GDM1 (cell line): ENCODE measurements around the gene INCENP.
A peak's percentile ranks its signal among the peaks of the same experiment; 100 is the strongest.
"Not testable (repeated sequence)": the region's sequence is repeated elsewhere in the genome, so short reads cannot be mapped to it uniquely, and the experiment has no call there.

Source experiments
- DNase-seq: peaks from one replicate; lab custom pipeline; 2025; lab: John Stamatoyannopoulos, UW

INCENP gene

DNA sequence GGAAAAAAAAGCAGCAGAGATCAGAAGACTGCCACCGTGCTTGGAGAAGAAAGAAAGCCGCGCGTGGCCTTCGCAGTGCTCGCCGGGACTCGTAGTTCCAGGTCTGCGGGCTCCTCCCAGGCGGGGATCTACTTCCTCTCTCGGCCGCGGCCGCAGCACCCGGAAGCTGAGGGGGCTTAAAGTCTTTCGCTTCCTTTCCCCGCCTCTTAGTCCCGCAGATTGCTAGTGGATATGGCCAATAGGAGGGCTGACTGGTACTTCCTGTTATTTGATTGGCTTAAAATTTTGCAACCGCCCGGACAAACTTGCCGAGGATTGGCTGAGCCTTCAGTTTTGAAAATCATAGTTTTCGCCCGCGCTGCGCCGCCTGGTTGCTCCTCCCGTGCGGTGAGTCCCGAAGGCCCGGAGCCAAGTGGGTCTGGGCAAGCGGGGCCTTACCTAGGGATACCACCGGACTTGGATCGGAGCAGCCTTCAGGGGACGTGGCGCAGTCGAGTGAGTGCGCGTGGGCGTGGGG lies at the start of gene INCENP:
Gene INCENP (plus strand): TSS at position 343 of the 517 bp plus-strand sequence. CDS start 4,151 bp downstream, outside the sequence.
- DNase-seq = peak; percentile 97

DNA sequence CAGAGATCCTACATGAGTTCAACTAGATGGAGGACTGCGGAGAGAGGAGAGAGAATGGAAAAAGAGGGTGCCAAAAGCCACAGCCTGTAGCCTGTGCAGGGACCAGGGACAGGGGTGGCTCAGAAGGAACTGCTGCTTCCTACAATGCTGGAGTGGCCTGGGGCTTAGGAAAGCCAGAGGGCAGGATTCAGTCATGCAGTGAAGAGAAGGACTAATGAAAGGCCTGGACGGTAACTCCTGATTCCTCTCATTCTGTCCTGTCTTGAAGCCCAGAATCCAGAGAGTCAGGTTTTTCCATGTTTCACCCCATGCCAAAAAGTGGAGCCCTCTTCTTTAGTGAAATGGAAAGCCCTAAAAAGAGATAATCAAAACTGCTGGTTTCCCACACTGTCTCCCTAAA lies 48.4 kb upstream of the INCENP start:
- no peak for DNase-seq

DNA sequence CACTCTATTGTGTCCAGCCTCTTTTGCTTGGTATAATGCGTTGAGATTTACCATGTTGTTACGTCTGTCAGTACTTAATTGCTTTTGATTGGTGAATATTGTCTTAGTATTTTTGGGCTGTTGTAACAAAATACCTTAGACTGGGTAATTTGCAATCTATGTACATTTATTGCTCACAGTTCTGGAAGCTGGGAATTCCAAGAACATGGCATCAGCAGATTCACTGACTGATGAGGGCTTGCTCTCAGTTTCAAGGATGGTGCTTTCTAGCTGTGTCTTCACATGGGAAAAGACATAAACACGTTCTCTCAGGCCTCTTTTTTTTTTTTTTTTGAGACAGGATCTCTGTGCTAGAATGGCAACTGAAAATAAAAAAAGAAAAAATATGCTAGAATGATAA lies 46.7 kb upstream of the INCENP start:
- no peak for DNase-seq

- peak; percentile 28 for DNase-seq
These were observed 42.2 kb upstream of the INCENP start for GRCh38 chr11:62081378-62082291.

GRCh38 chr11:62082292-62082657 lies 41.5 kb upstream of the INCENP start:
- DNase-seq = no peak

DNA sequence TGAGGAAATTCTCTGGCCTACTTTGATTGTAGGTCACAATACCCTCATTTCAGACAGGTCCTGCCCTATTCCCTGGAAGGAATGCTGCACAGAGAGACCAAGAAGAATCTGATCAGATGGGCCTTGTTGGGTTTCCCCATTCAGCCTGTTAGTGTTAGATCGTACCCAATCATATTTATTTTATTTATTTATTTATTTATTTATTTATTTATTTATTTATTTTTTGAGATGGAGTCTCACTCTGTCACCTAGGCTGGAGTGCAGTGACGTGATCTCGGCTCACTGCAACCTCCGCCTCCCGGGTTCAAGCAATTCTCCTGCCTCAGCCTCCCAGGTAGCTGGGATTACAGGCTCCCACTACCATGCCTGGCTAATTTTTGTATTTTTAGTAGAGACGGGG lies 39.0 kb upstream of the INCENP start:
- not testable (repeated sequence) for DNase-seq

DNA sequence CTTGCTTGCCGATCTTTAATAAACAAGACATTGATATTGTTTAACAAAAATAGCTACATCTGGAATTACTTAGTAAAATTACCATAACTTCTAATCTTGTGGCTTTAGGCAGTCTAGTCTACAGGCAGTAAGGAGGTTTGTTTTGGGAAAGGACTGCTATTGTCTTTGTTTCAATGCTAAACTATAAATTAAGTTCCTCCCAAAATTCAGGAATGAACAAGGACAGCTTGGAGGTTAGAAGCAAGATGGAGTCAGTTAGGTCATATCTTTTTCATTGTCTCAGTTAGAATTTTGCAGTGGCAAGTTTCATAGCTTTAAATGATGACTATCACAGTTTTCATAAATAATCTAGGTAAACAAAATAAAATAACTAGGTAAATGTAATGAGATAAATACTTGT lies 36.1 kb upstream of the INCENP start:
- no peak for DNase-seq

DNA sequence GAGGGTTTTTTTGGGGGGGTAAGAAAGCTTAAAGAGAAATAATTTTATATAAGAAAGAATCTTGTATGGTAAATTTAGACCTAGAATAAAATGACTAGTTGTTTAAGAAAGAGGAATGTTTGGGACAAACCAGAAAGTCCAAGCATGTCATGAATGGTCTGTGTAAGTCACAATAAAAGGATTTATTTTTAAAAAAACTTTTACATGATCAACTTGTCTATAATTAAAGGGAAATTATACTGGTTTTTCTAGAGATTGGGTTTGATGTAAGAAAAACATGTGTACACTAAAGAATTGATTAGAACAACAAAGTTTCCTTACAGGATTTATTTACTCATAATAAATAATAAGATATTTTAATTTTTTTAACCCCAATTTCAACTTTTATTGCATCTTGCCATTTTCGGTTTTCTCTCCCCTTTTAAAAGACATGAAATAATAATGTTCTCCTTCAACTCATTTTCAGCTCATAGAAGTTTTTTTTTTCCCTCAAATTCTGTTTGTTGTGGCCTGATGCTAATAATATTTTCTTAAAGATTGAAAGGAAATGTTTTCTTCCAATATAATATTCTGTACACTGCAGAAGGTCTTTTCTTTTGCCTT lies 35.4 kb upstream of the INCENP start:
- DNase-seq = no peak

DNA sequence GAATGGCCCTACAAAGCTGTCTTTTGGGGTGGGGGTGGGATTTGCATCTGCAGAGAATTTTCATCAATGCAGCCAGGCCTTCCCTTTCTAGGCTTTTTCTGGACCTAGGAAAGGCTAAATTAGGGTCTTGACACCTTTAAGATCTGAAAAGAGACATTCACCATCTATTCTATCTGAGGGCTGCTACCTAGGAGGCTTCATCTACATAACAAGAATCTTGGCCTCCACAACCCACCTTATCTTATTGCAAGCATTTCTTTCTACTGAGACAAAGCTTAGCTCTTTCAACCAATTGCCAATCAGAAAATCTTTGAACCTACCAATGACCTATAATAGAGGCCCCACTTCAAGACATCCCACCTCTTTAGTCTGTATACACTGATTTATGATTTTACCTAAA lies 20.7 kb upstream of the INCENP start:
- no peak for DNase-seq

- DNase-seq = no peak
These were observed 19.8 kb upstream of the INCENP start for GRCh38 chr11:62103986-62104385.

DNA sequence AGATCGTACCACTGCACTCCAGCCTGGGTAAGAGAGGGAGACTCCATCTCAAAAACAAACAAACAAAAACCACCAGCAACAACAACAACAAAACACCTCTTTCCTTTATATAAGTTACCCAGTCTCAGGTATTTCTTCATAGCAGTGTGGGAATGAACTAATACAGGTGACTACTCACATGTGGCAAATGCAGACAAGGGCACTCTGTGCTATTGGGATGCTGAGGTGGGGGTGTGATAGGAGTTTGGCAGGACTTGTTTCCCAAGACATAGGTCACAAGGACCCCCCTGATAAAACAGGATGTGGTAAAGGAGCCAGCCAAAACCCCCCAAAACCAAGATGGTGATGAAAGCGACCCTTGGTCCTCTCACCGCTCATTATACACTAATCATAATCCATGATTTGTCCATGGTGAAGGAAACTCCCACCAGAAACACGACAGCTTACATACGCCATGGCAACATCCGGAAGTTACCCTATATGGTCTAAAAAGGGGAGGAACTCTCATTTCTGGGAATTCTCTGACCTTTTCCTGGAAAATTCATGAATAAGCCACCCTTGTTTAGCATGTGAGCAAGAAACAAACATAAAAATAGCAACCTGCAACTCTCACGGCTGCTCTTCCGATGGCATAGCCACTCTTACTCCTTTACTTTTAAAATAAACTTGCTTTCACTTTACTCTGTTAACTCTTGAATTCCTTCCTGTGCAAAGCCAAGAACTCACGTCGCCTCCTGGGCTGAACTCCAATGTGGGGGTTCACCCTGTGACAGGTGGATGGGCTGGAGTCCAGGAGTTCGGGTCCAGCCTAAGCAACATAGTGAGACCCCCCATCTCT lies 18.8 kb upstream of the INCENP start:
- no peak for DNase-seq

DNA sequence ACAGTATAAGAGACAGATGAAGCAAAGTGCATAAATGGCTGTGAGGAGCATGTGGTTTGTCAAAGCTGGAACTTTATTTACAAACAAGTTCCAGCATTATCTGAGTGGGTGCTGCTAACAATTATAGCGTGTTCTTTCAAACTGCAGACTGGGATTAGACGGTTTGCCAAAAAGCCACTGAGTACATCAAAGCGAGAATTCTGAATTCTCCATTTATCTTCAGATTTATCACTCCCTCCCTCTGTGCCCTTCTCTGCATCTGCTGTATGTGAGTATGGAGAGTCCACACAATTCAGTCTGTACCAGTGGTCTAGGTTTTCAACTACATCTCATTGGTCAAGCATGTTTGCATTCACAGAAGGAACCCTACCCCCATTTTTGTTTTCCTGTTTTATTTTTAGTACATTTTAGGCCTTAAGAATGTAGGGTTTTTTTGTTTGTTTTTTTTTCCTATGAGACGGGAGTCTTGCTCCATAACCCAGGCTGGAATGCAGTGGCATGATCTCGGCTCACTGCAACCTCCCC lies 18.1 kb upstream of the INCENP start:
- DNase-seq = no peak

DNA sequence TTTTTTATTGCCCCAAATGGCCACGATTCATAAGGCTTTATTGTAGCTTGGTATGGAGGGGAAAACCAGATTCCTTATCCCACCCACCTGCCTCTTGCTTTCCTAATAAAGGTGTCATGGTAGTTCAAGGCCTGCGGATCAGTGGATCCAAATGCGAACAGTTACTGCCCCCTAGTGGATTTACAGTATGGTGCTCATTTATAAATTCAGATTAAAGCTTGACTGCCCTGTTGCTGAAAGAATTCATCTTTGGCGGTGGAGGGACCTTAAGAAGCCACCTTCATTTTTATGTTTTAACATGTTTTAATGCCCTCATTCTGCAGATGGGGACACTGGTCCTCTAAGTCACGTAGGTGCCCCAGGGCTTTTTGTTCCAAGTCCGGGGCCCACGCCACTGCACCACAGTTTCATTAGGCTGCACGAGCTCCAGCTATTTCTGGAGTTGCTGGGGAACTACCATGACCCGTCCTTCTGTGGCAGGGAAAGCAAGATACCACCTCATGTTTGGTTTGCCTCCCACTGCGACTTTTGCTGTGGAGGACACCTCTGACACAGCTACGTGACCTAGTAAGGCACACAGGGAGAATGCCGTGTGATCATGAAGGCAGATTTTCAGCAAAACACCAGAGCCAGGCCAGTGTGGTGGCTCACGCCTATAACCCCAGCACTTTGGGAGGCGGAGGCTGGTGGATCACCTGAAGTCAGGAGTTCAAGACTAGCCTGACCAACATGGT lies 15.6 kb upstream of the INCENP start:
- DNase-seq = peak; percentile 7

- no peak for DNase-seq
These were observed 14.8 kb upstream of the INCENP start for GRCh38 chr11:62108971-62109404.

DNA sequence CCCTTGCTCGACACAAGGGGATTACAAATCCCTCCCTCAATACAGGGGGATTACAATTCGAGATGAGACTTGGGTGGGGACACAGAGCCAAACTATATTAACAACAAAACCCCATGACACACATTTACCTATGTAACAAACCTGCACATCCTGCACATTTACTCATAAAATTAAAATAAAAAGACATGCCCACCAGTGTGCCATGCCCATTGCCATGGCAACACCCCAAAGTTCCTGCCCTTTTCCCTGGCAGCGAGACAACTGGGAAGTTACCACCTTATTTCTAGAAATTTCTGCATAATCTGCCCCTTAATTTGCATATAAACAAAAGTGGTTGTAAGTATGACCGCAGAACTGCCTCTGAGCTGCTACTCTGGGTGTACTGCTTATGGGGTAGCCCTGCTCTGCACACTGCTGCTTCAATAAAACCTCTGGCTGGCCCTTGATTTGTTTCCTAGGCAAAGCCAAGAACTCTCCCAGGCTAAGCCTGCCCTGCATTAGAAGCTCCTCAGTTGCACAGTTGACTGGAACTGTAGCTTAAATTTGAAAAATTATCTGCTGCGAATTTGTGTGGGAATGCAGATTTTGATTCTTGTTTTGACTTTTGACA lies 8.6 kb upstream of the INCENP start:
- no peak for DNase-seq

GRCh38 chr11:62116451-62116850 lies 7.4 kb upstream of the INCENP start:
- no peak for DNase-seq

GRCh38 chr11:62119569-62119968 lies 4.2 kb upstream of the INCENP start:
- DNase-seq = no peak

GRCh38 chr11:62120001-62120400 lies 3.8 kb upstream of the INCENP start:
- no peak for DNase-seq

DNA sequence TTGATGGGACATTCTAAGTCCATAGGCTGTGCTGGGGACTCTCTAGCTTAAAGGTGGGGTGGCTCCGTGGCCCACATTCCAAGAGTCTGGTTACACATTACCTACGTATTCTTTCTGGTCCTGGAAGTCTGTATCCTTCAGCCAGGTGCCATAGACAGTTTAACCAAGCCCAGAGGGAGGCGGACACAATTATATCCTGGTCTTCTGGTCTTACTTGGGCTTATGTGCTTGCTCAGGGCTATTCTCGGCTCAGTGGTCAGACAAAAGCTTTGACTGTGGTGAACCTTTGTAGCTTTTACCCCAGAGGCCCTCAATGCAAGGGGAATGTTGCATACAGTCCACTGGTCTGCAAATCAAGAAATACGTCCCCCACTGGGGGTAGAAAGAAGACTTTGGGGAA lies 3.4 kb upstream of the INCENP start:
- no peak for DNase-seq

DNA sequence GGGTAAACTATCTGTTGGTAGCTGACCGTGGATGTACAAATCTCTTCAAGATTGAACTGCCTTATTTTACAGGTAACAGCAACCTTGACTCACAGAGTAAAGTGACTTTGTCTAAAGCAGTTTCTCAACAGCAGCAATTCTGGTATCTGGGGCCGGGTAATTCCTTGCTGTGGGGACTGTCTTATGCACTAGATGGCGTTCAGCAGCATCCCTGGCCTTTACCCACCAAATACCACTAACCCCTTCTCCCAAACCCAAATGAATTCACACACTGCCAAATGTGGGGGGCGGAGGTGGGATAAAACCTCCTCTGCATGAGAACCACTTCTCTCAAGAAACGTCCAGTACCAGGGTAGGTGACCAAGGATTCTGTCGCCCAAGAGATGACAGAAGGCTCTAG lies 1.7 kb upstream of the INCENP start:
- DNase-seq = no peak
